A673 (cell line): ENCODE results near the gene SCAANT1.

ENCODE experiments used
- CTCF ChIP-seq: fragments of 300-800, 200-600 bp; sonication (generic); conservative IDR thresholded peaks from 2 replicates; pipeline ENCODE4 v1.5.1; 2017; ENCODE audit warnings: low read depth, mild to moderate bottlenecking, antibody characterized with exemption, low read length, moderate library complexity, mixed read lengths
- EZH2 ChIP-seq: fragments of 200-600 bp; sonication (generic); IDR thresholded peaks from 2 replicates; pipeline ENCODE4 v1.6.1; 2017; ENCODE audit warnings: borderline replicate concordance, low read depth, mild to moderate bottlenecking, mixed read lengths, antibody characterized with exemption, low read length; ENCODE audit not compliant: poor library complexity, severe bottlenecking

GRCh38 chr3:63900459-63900858 is 11.7 kb downstream of the SCAANT1 start:
- TF ChIP-seq EZH2 = no peak
- TF ChIP-seq CTCF = no peak
